Effector memory CD4-positive, alpha-beta T cell (primary cell): ENCODE measurements around the gene CAMSAP1.

ENCODE experiments used
- DNase-seq, 3 donors: peaks; one replicate each; pipeline ENCODE4 v3.0.0-alpha.2; 2020
- H3K27ac ChIP-seq: 2 replicates; pipeline ENCODE4 v1.7.0; 2013; ENCODE audit warnings: mild to moderate bottlenecking, low read length, moderate library complexity; ENCODE audit not compliant: insufficient read depth, poor library complexity, severe bottlenecking
- H3K27me3 ChIP-seq: replicated peaks from 2 replicates; pipeline ENCODE4 v1.7.0; 2013; ENCODE audit warnings: mild to moderate bottlenecking, low read length; ENCODE audit not compliant: insufficient read depth, control insufficient read depth, poor library complexity, severe bottlenecking
- H3K36me3 ChIP-seq: 2 replicates; pipeline ENCODE4 v1.7.0; 2013; ENCODE audit warnings: mild to moderate bottlenecking, low read length, moderate library complexity; ENCODE audit not compliant: control insufficient read depth, insufficient read depth
- H3K4me1 ChIP-seq: 2 replicates; pipeline ENCODE4 v1.7.0; 2013; ENCODE audit warnings: low read length, mild to moderate bottlenecking; ENCODE audit not compliant: control insufficient read depth, insufficient read depth, poor library complexity, severe bottlenecking
- H3K4me3 ChIP-seq: 2 replicates; pipeline ENCODE4 v1.7.0; 2013; ENCODE audit warnings: low read length, low read depth, mild to moderate bottlenecking; ENCODE audit not compliant: insufficient read depth, poor library complexity, severe bottlenecking
- H3K9me3 ChIP-seq: 2 replicates; pipeline ENCODE4 v1.7.0; 2013; ENCODE audit warnings: mild to moderate bottlenecking, low read length, moderate library complexity; ENCODE audit not compliant: control insufficient read depth

The CAMSAP1 gene

DNA sequence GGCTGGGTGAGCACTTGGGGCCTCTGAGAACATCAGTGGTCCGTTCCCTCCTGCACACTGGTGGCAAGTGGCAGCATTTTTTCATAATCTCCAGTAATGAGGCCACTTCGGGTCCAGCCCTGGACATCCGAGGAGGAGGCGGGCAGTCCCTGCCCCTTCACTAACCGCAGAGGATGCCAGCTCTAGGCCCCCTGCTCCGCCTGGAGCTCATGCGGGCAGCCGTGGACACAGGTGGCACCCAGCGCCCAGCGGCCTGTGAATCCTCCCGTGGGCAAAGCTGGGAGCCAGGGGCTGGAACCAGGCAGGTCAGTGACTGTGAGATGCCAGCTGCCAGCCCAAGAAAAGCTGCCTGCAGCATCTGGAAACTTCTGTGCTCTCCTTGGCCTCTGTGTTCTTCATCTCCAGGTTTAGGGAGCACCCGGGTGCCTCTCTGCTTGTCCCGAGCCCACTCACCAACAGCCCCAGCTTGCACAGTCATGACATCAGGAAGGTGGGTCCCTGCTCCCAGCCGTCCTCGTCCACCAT, 112.9 kb downstream of the CAMSAP1 start:
- Histone ChIP-seq H3K36me3 (no peaks in the 10 kb centered on the region), H3K9me3 (no peaks in the 10 kb centered on the region), H3K27me3 (no peaks in the 10 kb centered on the region), H3K4me3 (no peak overlapping the region), H3K4me1 (no peaks in the 10 kb centered on the region), H3K27ac (no peak overlapping the region)
- DNase-seq, result no peak

DNA sequence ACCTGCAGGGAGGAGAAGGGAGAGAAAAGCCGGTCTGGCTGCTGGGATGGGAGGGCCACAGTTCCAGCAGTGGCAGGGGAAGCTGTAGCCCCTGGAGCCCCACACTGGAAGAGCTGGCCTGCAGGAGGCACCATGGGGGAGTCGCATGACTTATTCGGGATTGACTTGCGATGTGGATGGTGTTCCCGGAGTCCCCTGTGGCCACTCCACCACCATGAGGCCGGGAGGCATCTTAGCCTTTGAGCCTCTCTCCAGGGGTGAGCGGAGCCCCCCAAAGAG, 113.3 kb downstream of the CAMSAP1 start:
- no peaks in the 10 kb centered on the region for H3K4me1 ChIP-seq
- no peak for DNase-seq
- no peak overlapping the region for H3K27ac ChIP-seq
- no peak overlapping the region for H3K4me3 ChIP-seq
- H3K36me3 ChIP-seq, result no peaks in the 10 kb centered on the region
- H3K9me3 ChIP-seq, result no peaks in the 10 kb centered on the region
- no peaks in the 10 kb centered on the region for H3K27me3 ChIP-seq

DNA sequence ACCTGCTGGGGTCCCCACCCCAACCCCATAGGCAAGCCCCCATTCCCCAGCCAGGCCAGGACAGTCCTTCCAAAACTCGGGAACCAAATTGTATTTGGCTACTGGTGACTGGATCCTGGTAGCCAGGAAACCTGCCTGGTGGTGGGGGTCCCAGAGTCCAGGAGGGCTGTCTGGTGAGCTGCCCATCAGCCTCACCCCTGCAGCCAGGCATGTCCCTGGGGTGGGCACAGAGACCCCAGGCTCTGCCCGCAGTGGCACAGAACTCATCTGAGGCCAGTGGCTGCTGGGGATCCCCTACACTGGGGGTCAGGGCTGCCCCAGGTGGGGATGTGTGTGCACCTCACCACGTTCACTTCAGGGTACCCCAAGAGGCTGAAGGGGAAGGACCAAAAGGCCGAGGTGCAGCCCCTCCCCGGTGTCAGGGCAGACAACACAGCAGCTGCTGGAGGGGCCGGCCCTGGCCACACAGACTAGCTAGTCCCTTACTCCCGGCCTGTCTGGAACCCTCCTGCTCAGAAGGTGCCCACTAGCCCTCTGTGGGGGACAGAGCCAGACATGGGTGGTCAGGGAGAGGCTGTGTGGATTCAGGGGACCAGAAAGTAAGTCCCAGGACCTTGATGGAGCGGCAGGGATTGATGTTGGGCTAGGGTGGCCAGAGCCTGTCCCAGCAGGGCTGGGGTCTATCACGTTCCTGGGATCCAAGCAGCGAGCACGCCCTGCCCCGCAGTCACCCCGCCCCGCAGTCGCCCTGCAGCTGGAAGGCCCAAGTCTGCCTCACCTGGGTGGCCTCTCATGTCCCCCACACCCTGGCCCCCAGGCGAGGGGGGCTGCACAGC, 113.9 kb downstream of the CAMSAP1 start:
- no peaks in the 10 kb centered on the region for H3K9me3 ChIP-seq
- DNase-seq, result no peak
- no peaks in the 10 kb centered on the region for H3K36me3 ChIP-seq
- H3K27ac ChIP-seq, result no peak overlapping the region
- H3K27me3 ChIP-seq, result no peaks in the 10 kb centered on the region
- H3K4me1 ChIP-seq, result no peaks in the 10 kb centered on the region
- no peak overlapping the region for H3K4me3 ChIP-seq

DNA sequence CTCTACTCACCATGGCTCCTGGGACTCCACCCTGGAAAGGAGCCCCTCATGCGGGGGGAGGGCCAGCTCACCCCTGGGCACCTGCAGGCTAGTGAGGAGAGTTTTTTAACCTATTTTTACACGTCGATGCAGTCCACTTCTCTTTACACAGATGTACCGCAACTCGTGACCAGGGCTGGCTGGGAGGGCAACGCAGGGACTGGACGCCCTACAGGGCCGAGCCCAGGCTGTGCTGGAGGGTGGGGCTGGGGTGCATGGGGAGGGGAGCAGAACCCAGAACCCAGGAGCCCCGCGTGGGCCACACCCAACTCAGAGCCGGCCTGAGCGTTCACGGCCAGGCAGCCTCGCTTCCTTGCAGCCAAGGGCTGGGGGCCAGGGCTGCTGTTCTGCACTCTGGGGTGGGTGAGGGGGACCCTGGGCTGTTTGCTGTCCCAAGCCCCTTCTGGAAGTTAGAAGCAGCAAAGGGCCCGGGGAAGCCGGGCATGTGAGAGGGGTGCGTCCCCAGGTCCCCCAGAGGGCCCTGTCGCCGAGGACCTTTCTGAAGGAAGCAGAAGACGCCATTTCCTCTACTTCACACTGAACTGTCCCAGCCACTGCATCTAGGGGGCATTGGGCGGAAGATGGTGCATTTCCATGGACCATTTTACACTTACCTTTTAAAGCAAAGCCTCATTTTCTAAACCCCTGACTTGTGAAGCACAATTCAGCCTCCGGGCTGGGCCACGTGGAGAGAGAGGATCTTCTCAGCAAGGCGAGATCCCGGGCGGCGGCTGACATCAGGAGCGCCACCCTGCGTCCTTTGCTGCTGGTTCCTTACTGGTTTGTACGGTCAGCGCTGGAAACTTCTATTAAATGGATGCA, 114.8 kb downstream of the CAMSAP1 start:
- DNase-seq, result no peak
- H3K9me3 ChIP-seq, result no peaks in the 10 kb centered on the region
- H3K27me3 ChIP-seq, result no peaks in the 10 kb centered on the region
- H3K36me3 ChIP-seq, result no peaks in the 10 kb centered on the region
- no peak overlapping the region for H3K27ac ChIP-seq
- H3K4me3 ChIP-seq, result no peak overlapping the region
- no peaks in the 10 kb centered on the region for H3K4me1 ChIP-seq

DNA sequence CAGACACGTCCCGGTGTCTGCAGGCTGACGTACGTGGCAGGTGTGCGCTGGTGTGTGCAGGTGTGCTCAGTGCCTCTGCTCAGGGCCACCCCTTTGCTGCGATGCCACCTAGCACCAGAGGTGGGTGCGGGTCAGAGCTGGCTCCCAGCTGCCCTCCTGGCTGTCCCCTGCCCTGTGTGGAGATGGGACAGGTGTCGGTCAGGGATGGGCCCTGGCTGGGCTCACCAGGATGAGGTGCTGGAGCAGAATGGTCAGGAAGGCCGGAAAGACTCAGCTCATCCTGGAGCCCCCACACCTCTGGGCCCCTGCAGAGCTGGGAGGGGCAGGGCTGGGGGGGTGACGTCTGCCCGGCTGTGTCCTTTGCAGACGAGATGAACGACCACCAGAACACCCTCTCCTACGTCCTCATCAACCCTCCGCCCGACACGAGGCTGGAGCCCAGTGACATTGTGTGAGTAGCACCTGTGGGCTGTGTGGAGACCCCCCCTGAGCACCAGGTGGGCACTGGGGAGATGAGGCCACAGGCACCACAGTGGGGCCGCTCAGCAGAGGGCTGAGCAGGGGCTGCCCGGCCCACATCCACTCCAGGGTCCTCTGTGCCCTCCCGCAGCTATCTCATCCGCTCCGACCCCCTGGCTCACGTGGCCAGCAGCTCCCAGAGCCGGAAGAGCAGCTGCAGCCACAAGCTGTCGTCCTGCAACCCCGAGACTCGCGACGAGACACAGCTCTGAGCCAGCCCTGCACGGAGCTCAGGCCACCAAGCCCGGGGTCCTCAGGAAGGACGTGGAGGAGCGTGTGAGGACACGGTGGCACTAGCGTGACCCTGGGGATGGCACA, 115.7 kb downstream of the CAMSAP1 start:
- Histone ChIP-seq H3K27me3 (no peaks in the 10 kb centered on the region), H3K9me3 (no peaks in the 10 kb centered on the region)
- no peak for DNase-seq

DNA sequence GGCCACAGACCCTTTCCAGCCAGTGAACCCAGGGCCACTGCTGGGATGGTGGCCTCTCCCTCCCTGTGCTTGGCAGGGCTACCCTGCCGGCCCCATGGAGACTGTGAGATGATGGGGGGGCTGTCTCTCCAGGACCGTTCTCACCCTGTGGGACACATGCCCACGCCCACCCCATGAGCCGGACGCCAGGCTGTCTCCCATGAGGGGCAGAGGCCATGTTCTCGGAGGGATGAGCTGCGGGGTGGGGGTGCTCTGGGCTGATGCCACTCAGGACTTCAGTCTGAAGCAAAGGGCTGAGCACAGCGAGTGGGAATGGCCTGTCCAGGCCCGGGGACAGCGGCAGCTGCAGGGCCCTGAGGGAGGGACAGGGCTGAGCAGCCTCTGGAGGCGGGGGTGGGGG, 116.5 kb downstream of the CAMSAP1 start:
- no peaks in the 10 kb centered on the region for H3K9me3 ChIP-seq
- H3K27ac ChIP-seq, result no peak overlapping the region
- no peaks in the 10 kb centered on the region for H3K27me3 ChIP-seq
- no peak overlapping the region for H3K4me3 ChIP-seq
- H3K36me3 ChIP-seq, result no peaks in the 10 kb centered on the region
- DNase-seq, result no peak
- no peaks in the 10 kb centered on the region for H3K4me1 ChIP-seq

More for the DNA sequence above, 115.7 kb downstream of the CAMSAP1 start:
- Histone ChIP-seq H3K4me1 (no peaks in the 10 kb centered on the region), H3K36me3 (no peaks in the 10 kb centered on the region), H3K27ac (no peak overlapping the region), H3K4me3 (no peak overlapping the region)

DNA sequence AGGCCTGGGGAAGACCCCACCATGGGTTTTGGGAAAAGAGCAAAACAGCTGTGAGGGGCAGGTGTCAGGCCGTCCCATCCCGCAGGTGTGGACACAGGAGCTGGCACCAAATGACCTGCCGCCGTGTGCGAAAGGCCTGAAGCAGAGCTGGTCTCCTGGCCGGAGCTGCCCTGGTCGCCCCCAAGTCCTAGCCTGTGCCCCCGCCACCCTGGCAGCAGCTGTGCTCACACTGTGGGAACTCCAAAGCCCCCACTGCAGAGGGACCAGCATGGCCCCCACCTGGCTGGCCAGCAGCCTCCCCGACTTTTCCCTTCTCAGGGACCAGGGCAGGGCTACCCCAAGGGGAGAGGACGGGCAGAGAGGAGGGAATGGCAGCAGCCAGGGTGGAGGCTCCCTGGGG, 117.0 kb downstream of the CAMSAP1 start:
- Histone ChIP-seq H3K27me3 (no peaks in the 10 kb centered on the region), H3K9me3 (no peaks in the 10 kb centered on the region), H3K4me3 (no peak overlapping the region), H3K27ac (no peak overlapping the region), H3K4me1 (no peaks in the 10 kb centered on the region), H3K36me3 (no peaks in the 10 kb centered on the region)
- DNase-seq, result no peak

DNA sequence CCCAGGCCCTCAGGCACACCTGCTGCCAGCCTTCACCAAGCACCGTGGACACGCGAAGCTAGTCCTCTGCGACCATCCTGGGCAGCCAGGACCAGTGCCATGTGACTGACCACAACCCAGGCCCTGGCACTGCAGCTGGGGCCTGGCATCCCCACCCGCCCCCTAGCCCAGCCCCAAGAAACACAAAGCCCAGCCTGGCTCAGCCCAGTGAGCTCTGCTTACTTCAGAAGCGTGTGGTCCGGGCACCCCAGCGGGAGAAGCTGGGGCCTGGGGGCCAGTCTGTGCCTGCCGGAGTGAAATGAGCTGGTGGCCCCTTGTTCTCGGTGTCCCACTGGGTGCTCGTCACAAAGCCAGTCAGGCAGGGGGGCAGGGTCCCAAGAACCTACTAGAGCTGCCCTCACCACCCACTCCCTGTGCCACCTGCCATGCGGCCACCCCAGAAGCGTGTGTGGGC, 117.5 kb downstream of the CAMSAP1 start:
- Histone ChIP-seq H3K9me3 (no peaks in the 10 kb centered on the region), H3K4me1 (no peaks in the 10 kb centered on the region), H3K27me3 (no peaks in the 10 kb centered on the region), H3K27ac (no peak overlapping the region), H3K4me3 (no peak overlapping the region), H3K36me3 (no peaks in the 10 kb centered on the region)
- no peak for DNase-seq

DNA sequence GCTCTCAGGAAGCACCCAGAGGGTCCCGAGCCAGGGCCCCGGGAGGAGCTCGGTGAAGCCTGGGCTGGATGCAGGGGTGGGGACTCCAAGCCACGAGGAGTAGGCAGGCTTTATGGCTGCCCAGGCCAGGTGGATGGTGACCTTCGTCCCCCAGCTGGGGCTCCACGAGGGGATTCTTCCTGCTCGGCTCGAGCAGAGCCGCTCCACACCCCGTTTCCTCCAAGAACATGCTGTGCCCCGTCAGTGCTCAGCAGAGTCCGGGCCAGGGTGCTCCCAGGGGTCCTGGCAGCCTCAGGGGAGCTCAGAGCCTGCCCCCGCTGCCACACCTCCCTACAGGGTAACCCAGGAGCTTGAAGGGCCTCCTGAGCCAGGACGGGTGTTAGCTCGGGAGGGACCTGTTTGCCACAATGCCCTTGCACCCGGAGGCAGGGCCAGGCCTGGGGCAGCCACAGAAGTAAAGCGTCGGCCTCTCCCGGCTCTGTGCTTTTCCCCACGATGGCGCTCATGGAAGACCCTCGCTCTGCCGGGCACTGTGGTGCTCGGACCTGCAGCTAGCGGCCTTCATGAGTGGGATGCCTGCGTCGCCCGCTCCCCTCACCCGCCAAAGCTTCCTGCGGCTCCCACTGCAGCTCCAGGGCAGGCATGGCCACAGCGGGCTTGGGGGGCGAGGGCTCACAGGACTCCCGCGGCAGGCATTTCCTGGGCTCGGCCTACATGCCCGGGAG, 118.6 kb downstream of the CAMSAP1 start:
- H3K27me3 ChIP-seq, result no peaks in the 10 kb centered on the region
- H3K27ac ChIP-seq, result no peak overlapping the region
- no peaks in the 10 kb centered on the region for H3K36me3 ChIP-seq
- DNase-seq, result no peak
- H3K4me1 ChIP-seq, result no peaks in the 10 kb centered on the region
- no peak overlapping the region for H3K4me3 ChIP-seq
- H3K9me3 ChIP-seq, result no peaks in the 10 kb centered on the region
